Ascending aorta (tissue), 2 donors: ENCODE measurements around the gene SPPL2C. TPM values are rescaled to one million over a fixed set of nuclear protein-coding genes. Genes with fewer than 3 reads are reported as not detected.

Experiments used
- DNase-seq, 2 donors: peaks; one replicate each; pipeline ENCODE4 v3.0.0-alpha.2; 2019; ENCODE audit warnings: low spot score in 2 of 2
- H3K27ac ChIP-seq, 2 donors: fragments of 200-600 bp; sonication (generic); one replicate each; pipeline ENCODE4 v1.5.1; 2016 to 2017; ENCODE audit warnings: mild to moderate bottlenecking in 1 of 2
- H3K27me3 ChIP-seq: fragments of 200-600 bp; sonication (generic); one replicate; pipeline ENCODE4 v1.5.1; 2017
- H3K36me3 ChIP-seq, 2 donors: fragments of 200-600 bp; sonication (generic); one replicate each; pipeline ENCODE4 v1.5.1; 2016
- H3K4me1 ChIP-seq, 2 donors: fragments of 200-600 bp; sonication (generic); one replicate each; pipeline ENCODE4 v1.5.1; 2016 to 2017; ENCODE audit warnings: mild to moderate bottlenecking in 1 of 2
- H3K4me3 ChIP-seq, 2 donors: fragments of 200-600 bp; sonication (generic); one replicate each; pipeline ENCODE4 v1.5.1; 2016 to 2017; ENCODE audit warnings: mild to moderate bottlenecking in 1 of 2
- H3K9me3 ChIP-seq, 2 donors: fragments of 200-600 bp; sonication (generic); one replicate each; pipeline ENCODE4 v1.5.1; 2016
- CTCF ChIP-seq, 3 experiments: fragments of 200-600 bp in 2 of 3; fragments of 450-650 bp in 1 of 3; sonication (generic) in 2 of 3; IDR thresholded peaks; one replicate each; pipeline ENCODE4 v1.5.1; 2016 to 2019; ENCODE audit warnings: antibody characterized with exemption in 3 of 3, mild to moderate bottlenecking in 1 of 3, moderate library complexity in 1 of 3
- intact Hi-C: fragments of 100-400 bp; cut with DNase I; formaldehyde crosslinking; loops from one replicate; pipeline ENCODE4 v1.15.1; 2023
- total RNA-seq: library from RNA; depleted of rRNA; stranded (reverse); fragments of >200 nt; gene quantifications from one replicate; pipeline ENCODE4 v1.1.0, GENCODE V29; 2016

The SPPL2C gene
- total RNA-seq, 1 donor from 2014 or later, result not detected

- H3K4me3 ChIP-seq, result no peak overlapping the region
- H3K4me1 ChIP-seq, result no peaks in the 10 kb centered on the region
- no peak for TF ChIP-seq CTCF (IDR thresholded peaks at IDR 0.05)
- no peaks in the 10 kb centered on the region for H3K9me3 ChIP-seq
- intact Hi-C loops, result no loop called here
- DNase-seq, result no peak
- no peaks in the 10 kb centered on the region for H3K27me3 ChIP-seq
- H3K27ac ChIP-seq, result no peak overlapping the region
- no peaks in the 10 kb centered on the region for H3K36me3 ChIP-seq
Observed at GRCh38 chr17:45886852-45887251, 42.2 kb downstream of the SPPL2C start.

DNA sequence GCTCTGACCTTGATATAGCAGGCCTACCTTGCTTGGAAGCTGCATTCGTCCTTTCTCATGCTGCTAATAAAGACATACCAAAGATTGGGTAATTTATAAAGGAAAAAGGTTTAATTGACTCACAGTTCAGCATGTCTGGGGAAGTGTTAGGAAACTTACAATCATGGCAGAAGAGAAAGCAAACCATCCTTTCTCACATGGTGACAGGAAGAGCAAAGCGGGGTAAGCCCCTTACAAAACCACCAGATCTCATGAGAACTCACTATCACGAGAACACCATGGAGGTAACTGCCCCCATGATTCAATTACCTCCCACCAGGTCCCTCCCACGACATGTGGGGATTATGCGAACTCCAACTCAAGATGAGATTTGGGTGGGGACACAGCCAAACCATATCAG lies 43.7 kb downstream of the SPPL2C start:
- H3K4me1 ChIP-seq, result no peaks in the 10 kb centered on the region
- H3K27me3 ChIP-seq, result no peaks in the 10 kb centered on the region

GRCh38 chr17:45889579-45889978 lies 44.9 kb downstream of the SPPL2C start:
- Histone ChIP-seq H3K27ac (no peak overlapping the region), H3K27me3 (no peaks in the 10 kb centered on the region), H3K4me3 (no peak overlapping the region), H3K9me3 (no peaks in the 10 kb centered on the region), H3K36me3 (no peaks in the 10 kb centered on the region), H3K4me1 (peaks cover 0 to 4% of the 10 kb centered on the region in 2 donors)
- intact Hi-C loops, result no loop called here
- no peak for TF ChIP-seq CTCF (IDR thresholded peaks at IDR 0.05)
- no peak for DNase-seq

More for the DNA sequence above, 43.7 kb downstream of the SPPL2C start:
- DNase-seq, result no peak
- no peaks in the 10 kb centered on the region for H3K9me3 ChIP-seq
- H3K27ac ChIP-seq, result no peak overlapping the region
- no peaks in the 10 kb centered on the region for H3K36me3 ChIP-seq
- no peak for TF ChIP-seq CTCF (IDR thresholded peaks at IDR 0.05)
- intact Hi-C loops, result no loop called here
- no peak overlapping the region for H3K4me3 ChIP-seq

- intact Hi-C loops, result loop anchor here (1.0 kb wide), 1 partner anchor 373 kb away; no protein-coding TSS in a partner anchor
- Histone ChIP-seq H3K36me3 (no peaks in the 10 kb centered on the region), H3K9me3 (no peaks in the 10 kb centered on the region), H3K4me1 (peaks cover 6 to 25% of the 10 kb centered on the region in 2 donors), H3K27ac (no peak overlapping the region), H3K4me3 (peak overlapping the region; percentile 70 to 84), H3K27me3 (peaks cover 6% of the 10 kb centered on the region)
- DNase-seq, result no peak
- no peak for TF ChIP-seq CTCF (IDR thresholded peaks at IDR 0.05)
Observed at GRCh38 chr17:45893725-45894021, 49.0 kb downstream of the SPPL2C start.

DNA sequence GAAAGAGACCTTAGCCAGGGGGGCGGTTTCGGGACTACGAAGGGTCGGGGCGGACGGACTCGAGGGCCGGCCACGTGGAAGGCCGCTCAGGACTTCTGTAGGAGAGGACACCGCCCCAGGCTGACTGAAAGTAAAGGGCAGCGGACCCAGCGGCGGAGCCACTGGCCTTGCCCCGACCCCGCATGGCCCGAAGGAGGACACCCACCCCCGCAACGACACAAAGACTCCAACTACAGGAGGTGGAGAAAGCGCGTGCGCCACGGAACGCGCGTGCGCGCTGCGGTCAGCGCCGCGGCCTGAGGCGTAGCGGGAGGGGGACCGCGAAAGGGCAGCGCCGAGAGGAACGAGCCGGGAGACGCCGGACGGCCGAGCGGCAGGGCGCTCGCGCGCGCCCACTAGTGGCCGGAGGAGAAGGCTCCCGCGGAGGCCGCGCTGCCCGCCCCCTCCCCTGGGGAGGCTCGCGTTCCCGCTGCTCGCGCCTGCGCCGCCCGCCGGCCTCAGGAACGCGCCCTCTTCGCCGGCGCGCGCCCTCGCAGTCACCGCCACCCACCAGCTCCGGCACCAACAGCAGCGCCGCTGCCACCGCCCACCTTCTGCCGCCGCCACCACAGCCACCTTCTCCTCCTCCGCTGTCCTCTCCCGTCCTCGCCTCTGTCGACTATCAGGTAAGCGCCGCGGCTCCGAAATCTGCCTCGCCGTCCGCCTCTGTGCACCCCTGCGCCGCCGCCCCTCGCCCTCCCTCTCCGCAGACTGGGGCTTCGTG lies 49.5 kb downstream of the SPPL2C start, which contains the start of gene MAPT:
Gene MAPT, plus strand, starts transcription at position 533 of the 763 bp plus-strand sequence. CDS start 67,784 bp downstream, outside the sequence.
- peak within 1 kb of the TSS; percentile 70 to 84 for H3K4me3 ChIP-seq
- H3K27me3 ChIP-seq, result peaks cover 6% of the 10 kb centered on the region
- no peaks in the 10 kb centered on the region for H3K36me3 ChIP-seq
- peak; percentile 27 to 93 for DNase-seq
- no peak within 1 kb of the TSS for H3K27ac ChIP-seq
- TF ChIP-seq CTCF (IDR thresholded peaks at IDR 0.05), result peak; percentile 68 to 97 (median 79)
- peaks cover 6 to 25% of the 10 kb centered on the region in 2 donors for H3K4me1 ChIP-seq
- intact Hi-C loops, result loop anchor here (1.0 kb wide), 1 partner anchor 372 kb away; no protein-coding TSS in a partner anchor
- H3K9me3 ChIP-seq, result no peaks in the 10 kb centered on the region
